Cerebellar cortex (tissue), 1 donor: ENCODE measurements around the gene PPP3R1.

Experiments used
- DNase-seq: peaks from one replicate; pipeline ENCODE4 v3.0.0-alpha.2; 2015; ENCODE audit warnings: low spot score

PPP3R1 gene

DNA sequence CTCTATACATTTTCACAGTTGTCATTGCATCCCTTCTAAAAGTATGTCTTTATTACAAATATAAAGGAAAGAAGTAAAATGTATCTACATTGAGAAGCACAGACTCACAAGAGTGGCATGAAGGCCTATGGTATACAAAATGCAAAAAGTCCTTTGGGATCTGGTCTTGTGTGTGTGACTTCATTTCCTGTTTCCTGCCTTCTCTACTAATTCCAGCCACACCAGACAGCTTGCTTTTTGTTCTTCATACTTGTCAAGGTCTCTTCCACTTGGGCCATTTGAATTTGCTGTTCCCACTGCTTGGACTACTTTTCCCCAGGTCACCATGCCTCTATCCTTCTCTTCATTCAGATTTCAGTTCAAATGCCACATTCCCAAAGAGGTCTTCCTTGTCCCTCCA is 101.3 kb downstream of the PPP3R1 start:
- DNase-seq: no peak

DNA sequence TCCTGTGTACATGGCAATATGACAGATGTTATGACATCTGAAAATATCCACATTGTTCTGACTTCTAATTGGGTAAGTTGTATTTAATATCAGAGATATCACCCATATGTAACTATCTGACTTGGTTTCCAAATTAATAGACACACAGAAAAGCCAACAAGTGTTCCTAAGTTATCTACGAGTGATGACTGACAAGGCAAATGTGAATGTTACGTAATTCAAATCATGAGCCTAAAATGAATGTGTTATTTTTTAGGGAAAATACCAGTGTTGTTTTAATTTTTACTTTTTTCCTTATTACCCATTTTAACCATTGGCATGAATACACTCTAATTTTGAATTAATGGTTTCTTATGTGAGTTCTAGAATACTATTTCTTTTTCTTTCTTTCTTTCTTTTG is 110.5 kb downstream of the PPP3R1 start:
- no peak for DNase-seq

DNA sequence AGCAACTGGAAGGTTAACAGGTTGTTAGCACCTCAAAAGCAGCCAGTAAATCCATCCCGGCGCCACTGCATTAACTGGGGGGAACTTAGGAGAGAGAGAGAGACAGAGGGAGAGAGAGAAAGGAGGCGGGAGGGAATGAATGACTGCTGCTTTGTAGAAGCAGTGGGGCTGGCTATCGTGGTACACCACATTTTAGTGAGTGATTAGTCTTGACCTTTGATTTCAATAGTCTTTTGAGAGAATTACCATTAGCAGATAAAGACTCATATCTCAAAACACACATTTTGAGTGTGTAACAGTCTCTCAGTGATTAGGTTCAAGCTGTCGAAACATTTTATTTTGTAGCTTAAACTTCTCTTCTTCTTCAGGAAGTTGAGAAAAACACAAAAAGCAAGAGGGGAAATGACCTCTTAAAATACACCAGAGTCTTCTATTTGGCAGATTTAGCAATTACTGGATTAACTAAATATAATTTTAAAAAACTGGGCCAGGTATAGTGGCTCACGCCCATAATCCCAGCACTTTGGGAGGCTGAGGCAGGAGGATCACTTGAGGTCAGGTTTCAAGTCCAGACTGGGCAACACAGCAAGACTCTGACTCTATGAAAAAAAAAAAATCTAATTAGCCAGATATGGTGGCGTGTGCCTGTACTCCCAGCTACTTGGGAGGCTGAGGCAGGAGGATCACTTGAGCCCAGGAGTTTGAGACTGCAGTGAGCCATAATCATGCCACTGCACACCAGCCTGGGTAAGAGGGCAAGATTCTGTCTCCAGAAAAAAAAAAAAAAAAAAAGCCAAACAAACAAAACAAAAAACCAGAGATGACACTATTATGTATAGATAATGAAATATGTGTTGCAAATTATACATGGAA is 116.6 kb downstream of the PPP3R1 start:
- no peak for DNase-seq

DNA sequence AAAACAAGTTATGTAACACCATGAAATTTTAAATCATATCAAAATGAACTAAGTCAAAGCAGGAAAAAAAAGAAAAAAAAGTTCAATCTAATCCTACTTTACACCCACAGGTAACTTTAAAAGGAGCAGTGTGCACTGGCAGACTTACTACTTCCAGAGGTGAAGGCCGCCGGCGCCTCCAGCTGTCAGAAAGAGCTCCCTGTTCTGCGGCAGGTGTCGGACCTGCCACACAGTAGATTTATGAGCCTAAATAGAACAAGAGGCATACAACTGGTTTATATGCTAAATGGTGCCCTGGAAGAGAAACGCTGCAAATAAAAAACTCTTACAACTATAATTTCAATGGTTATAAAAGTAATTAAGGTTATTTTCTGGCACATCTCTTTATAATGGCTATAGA is 117.8 kb downstream of the PPP3R1 start:
- DNase-seq: no peak

GRCh38 chr2:68134120-68134519 is 118.2 kb downstream of the PPP3R1 start:
- DNase-seq: no peak
